Sigmoid colon (tissue), 3 donors: ENCODE measurements around the gene CDSN.

ENCODE experiments used
- POLR2A ChIP-seq, 2 donors: fragments of 450-650 bp; IDR thresholded peaks; one replicate each; pipeline ENCODE4 v1.6.1; 2016; ENCODE audit warnings: antibody characterized with exemption in 2 of 2, mild to moderate bottlenecking in 2 of 2, moderate library complexity in 2 of 2
- TF ChIP-seq, protein P1 (sequence below), 4 experiments: fragments of 450-650 bp in 3 of 4; fragments of 200-600 bp in 1 of 4; IDR thresholded peaks; one replicate each; pipeline ENCODE4 v1.5.1; 2016 to 2019; ENCODE audit warnings: antibody characterized with exemption in 4 of 4, mild to moderate bottlenecking in 3 of 4, moderate library complexity in 2 of 4

GRCh38 chr6:31169123-31169857 lies 49.0 kb upstream of the CDSN start:
- TF ChIP-seq, protein P1, sequence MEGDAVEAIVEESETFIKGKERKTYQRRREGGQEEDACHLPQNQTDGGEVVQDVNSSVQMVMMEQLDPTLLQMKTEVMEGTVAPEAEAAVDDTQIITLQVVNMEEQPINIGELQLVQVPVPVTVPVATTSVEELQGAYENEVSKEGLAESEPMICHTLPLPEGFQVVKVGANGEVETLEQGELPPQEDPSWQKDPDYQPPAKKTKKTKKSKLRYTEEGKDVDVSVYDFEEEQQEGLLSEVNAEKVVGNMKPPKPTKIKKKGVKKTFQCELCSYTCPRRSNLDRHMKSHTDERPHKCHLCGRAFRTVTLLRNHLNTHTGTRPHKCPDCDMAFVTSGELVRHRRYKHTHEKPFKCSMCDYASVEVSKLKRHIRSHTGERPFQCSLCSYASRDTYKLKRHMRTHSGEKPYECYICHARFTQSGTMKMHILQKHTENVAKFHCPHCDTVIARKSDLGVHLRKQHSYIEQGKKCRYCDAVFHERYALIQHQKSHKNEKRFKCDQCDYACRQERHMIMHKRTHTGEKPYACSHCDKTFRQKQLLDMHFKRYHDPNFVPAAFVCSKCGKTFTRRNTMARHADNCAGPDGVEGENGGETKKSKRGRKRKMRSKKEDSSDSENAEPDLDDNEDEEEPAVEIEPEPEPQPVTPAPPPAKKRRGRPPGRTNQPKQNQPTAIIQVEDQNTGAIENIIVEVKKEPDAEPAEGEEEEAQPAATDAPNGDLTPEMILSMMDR (IDR thresholded peaks at IDR 0.05): no peak
- no peak for TF ChIP-seq POLR2A (IDR thresholded peaks at IDR 0.05)
